Breast epithelium (tissue), 3 donors: ENCODE measurements around the gene TOMM7.

Experiments
- CTCF ChIP-seq, 3 donors: fragments of 450-650 bp; IDR thresholded peaks; one replicate each; pipeline ENCODE4 v1.5.1; 2016 to 2017; ENCODE audit warnings: antibody characterized with exemption in 3 of 3, mild to moderate bottlenecking in 3 of 3, moderate library complexity in 3 of 3
- POLR2AphosphoS5 ChIP-seq, 3 donors: sonication (generic); formaldehyde crosslinking; IDR thresholded peaks; one replicate each; pipeline ENCODE4 v1.6.1; 2017; ENCODE audit warnings: antibody characterized with exemption in 3 of 3

DNA sequence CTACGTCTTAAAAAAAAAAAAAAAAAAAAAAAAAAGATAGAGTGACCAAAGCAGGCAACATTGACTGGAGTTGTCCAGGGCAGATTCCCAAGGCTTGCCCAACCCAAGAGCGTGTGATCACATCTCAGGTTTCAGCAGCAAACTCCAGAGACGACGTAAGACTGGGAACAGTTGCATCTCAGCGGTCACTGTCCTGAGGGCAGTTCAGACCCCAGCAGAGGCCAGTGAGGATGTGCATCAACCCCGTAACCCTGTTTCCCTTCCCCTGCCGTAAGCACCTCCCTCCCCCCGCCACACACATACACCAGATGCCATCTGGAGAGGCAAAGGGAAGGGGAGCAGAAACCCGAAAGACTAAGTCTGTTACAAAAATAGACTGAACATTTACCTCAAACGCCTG lies 19.3 kb upstream of the TOMM7 start:
- TF ChIP-seq CTCF (IDR thresholded peaks at IDR 0.05) (no peak), POLR2AphosphoS5 (IDR thresholded peaks at IDR 0.05) (no peak)
